HepG2 (cell line): ENCODE results near the gene TFPI. TPM values are rescaled to one million over a fixed set of nuclear protein-coding genes. Genes with fewer than 3 reads are reported as not detected.
A peak's percentile ranks its signal among the peaks of the same experiment; 100 is the strongest.

Source experiments
- BCL6 ChIP-seq: IDR thresholded peaks from 2 replicates; pipeline ENCODE4 v1.6.1; 2016; ENCODE audit warnings: missing genetic modification reagents, missing compliant biosample characterization
- BORCS8-MEF2B ChIP-seq: sonication (generic); formaldehyde crosslinking; IDR thresholded peaks from 2 replicates; pipeline ENCODE4 v1.8.0; 2022; ENCODE audit warnings: mild to moderate bottlenecking, missing genetic modification reagents
- ELF3 ChIP-seq: IDR thresholded peaks from 2 replicates; pipeline ENCODE4 v1.6.1; 2016; ENCODE audit warnings: missing genetic modification reagents, missing compliant biosample characterization
- IRF2 ChIP-seq: IDR thresholded peaks from 2 replicates; pipeline ENCODE4 v1.6.1; 2018; ENCODE audit warnings: missing genetic modification reagents, missing compliant biosample characterization
- PPARG ChIP-seq: conservative IDR thresholded peaks from 2 replicates; pipeline ENCODE4 v1.6.1; 2016; ENCODE audit warnings: missing biosample characterization, missing genetic modification reagents
- RFXANK ChIP-seq: IDR thresholded peaks from 2 replicates; pipeline ENCODE4 v1.6.1; 2016
- TCF7 ChIP-seq: sonication (generic); IDR thresholded peaks from 2 replicates; pipeline ENCODE4 v1.6.1; 2016; ENCODE audit warnings: antibody characterized with exemption, low read depth
- ZNF468 ChIP-seq: sonication (generic); formaldehyde crosslinking; IDR thresholded peaks from 2 replicates; pipeline ENCODE4 v1.8.0; 2022; ENCODE audit warnings: mild to moderate bottlenecking, moderate library complexity, missing genetic modification reagents
- ZNF737 ChIP-seq: sonication (generic); formaldehyde crosslinking; IDR thresholded peaks from 2 replicates; pipeline ENCODE4 v1.5.0; 2020; ENCODE audit warnings: missing genetic modification reagents, mild to moderate bottlenecking, borderline replicate concordance
- polyA plus RNA-seq, 8 experiments: library from polyadenylated mRNA; depleted of rRNA in 3 of 8; stranded (reverse) in 7 of 8; unstranded in 1 of 8; fragments of >200 nt; fragmentation: Illumina TruSeq in 4 of 8; extraction: Trizol in 4 of 8; gene quantifications; 2 replicates each; pipeline versions ENCODE4 v1.2.1 to v1.2.3, GENCODE V29; 2011 to 2016; ENCODE audit warnings: low read depth in 4 of 8, missing spikeins in 1 of 8, mixed read lengths in 1 of 8; ENCODE audit not compliant: insufficient read depth in 1 of 8
- total RNA-seq, 5 experiments: library from RNA; depleted of rRNA; stranded (reverse); fragments of >200 nt; fragmentation: Illumina TruSeq; extraction: Trizol; gene quantifications; 2 replicates each; pipeline ENCODE4 v1.2.3, GENCODE V29; 2016; ENCODE audit warnings: low read depth in 1 of 5
- TF ChIP-seq, protein P1 (sequence below): sonication (generic); formaldehyde crosslinking; IDR thresholded peaks from 2 replicates; pipeline ENCODE4 v1.5.0; 2020; ENCODE audit warnings: missing genetic modification reagents, mild to moderate bottlenecking, borderline replicate concordance
- TF ChIP-seq, protein P2 (sequence below): sonication (generic); formaldehyde crosslinking; IDR thresholded peaks from 2 replicates; pipeline ENCODE4 v1.8.0; 2022; ENCODE audit warnings: missing genetic modification reagents, mild to moderate bottlenecking, moderate library complexity, borderline replicate concordance
- TF ChIP-seq, protein P3 (sequence below): sonication (generic); formaldehyde crosslinking; IDR thresholded peaks from 2 replicates; pipeline ENCODE4 v1.9.0; 2021; ENCODE audit warnings: missing genetic modification reagents, borderline replicate concordance
- TF ChIP-seq, protein P4 (sequence below): sonication (generic); formaldehyde crosslinking; IDR thresholded peaks from 2 replicates; pipeline ENCODE4 v1.5.1; 2020; ENCODE audit warnings: missing genetic modification reagents, mild to moderate bottlenecking, borderline replicate concordance
- TF ChIP-seq, protein P5 (sequence below): sonication (generic); formaldehyde crosslinking; IDR thresholded peaks from 2 replicates; pipeline ENCODE4 v1.4.0; 2020; ENCODE audit warnings: missing genetic modification reagents
- TF ChIP-seq, protein P6 (sequence below), 2 experiments: IDR thresholded peaks; 2 replicates each; pipeline ENCODE4 v1.6.1; 2011 to 2012; ENCODE audit warnings: low read length in 2 of 2, borderline replicate concordance in 1 of 2, low read depth in 1 of 2, mild to moderate bottlenecking in 1 of 2, moderate library complexity in 1 of 2
- TF ChIP-seq, protein P7 (sequence below): sonication (generic); formaldehyde crosslinking; IDR thresholded peaks from 2 replicates; pipeline ENCODE4 v1.4.0; 2020; ENCODE audit warnings: missing genetic modification reagents, mild to moderate bottlenecking, borderline replicate concordance

The TFPI gene
- total and polyA plus RNA-seq, 2 of the 13 experiments (the other 11 are each of a cell fraction or from before 2014, with no cell fraction given) = 301 to 436 TPM

DNA sequence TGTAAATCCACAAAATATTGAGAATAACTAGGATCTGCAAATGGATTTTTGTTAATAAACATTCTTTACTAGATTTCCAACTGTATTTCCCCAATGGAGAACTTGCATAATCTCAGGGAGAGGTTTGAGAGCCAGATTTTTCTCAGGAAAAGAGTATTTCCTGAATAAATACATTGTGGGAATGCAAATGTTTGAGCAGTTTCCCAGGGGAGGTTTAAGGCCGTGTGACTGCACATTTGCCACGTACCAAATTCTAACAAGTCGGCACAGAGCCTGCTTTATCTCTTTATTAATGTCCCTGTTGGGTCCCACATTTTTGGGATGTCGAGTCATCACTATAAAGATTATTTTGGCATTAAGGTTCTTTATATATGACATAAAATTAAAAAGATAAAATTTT lies 27.0 kb downstream of the TFPI start (continued):
- TF ChIP-seq, protein P1, sequence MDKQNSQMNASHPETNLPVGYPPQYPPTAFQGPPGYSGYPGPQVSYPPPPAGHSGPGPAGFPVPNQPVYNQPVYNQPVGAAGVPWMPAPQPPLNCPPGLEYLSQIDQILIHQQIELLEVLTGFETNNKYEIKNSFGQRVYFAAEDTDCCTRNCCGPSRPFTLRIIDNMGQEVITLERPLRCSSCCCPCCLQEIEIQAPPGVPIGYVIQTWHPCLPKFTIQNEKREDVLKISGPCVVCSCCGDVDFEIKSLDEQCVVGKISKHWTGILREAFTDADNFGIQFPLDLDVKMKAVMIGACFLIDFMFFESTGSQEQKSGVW = no peak
- TF ChIP-seq, protein P2, sequence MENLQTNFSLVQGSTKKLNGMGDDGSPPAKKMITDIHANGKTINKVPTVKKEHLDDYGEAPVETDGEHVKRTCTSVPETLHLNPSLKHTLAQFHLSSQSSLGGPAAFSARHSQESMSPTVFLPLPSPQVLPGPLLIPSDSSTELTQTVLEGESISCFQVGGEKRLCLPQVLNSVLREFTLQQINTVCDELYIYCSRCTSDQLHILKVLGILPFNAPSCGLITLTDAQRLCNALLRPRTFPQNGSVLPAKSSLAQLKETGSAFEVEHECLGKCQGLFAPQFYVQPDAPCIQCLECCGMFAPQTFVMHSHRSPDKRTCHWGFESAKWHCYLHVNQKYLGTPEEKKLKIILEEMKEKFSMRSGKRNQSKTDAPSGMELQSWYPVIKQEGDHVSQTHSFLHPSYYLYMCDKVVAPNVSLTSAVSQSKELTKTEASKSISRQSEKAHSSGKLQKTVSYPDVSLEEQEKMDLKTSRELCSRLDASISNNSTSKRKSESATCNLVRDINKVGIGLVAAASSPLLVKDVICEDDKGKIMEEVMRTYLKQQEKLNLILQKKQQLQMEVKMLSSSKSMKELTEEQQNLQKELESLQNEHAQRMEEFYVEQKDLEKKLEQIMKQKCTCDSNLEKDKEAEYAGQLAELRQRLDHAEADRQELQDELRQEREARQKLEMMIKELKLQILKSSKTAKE (CRISPR knock-in tag) = no peak
- TF ChIP-seq, protein P3, sequence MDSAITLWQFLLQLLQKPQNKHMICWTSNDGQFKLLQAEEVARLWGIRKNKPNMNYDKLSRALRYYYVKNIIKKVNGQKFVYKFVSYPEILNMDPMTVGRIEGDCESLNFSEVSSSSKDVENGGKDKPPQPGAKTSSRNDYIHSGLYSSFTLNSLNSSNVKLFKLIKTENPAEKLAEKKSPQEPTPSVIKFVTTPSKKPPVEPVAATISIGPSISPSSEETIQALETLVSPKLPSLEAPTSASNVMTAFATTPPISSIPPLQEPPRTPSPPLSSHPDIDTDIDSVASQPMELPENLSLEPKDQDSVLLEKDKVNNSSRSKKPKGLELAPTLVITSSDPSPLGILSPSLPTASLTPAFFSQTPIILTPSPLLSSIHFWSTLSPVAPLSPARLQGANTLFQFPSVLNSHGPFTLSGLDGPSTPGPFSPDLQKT = no peak
- TF ChIP-seq, protein P4, sequence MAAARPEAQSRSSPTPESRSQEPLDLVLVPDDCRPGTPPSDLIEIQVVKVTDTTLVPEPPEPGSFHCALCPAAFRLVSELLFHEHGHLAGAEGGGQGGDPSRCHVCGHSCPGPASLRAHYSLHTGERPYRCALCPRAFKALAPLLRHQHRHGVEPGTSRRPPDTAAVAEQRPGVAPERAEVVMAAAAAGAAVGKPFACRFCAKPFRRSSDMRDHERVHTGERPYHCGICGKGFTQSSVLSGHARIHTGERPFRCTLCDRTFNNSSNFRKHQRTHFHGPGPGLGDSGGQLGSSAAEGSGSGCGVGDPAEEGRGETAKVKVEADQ (CRISPR knock-in tag) = no peak
- TF ChIP-seq ZNF468 (CRISPR knock-in tag) = no peak
- TF ChIP-seq ZNF737 (CRISPR knock-in tag) = no peak
- peak; percentile 80 for TF ChIP-seq ELF3 (CRISPR knock-in tag)
- TF ChIP-seq TCF7 = peak; percentile 61
- no peak for TF ChIP-seq RFXANK
- peak; percentile 45; the same call in 1 of the 2 replicates for TF ChIP-seq BCL6 (CRISPR knock-in tag)
- TF ChIP-seq PPARG = peak; percentile 38; the same call in 1 of the 2 replicates
- peak; percentile 10; the same call in 1 of the 2 replicates for TF ChIP-seq IRF2
- TF ChIP-seq, protein P5, sequence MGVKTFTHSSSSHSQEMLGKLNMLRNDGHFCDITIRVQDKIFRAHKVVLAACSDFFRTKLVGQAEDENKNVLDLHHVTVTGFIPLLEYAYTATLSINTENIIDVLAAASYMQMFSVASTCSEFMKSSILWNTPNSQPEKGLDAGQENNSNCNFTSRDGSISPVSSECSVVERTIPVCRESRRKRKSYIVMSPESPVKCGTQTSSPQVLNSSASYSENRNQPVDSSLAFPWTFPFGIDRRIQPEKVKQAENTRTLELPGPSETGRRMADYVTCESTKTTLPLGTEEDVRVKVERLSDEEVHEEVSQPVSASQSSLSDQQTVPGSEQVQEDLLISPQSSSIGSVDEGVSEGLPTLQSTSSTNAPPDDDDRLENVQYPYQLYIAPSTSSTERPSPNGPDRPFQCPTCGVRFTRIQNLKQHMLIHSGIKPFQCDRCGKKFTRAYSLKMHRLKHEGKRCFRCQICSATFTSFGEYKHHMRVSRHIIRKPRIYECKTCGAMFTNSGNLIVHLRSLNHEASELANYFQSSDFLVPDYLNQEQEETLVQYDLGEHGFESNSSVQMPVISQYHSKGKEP (CRISPR knock-in tag) = no peak
- no peak for TF ChIP-seq BORCS8-MEF2B (CRISPR knock-in tag)
- TF ChIP-seq, protein P6, sequence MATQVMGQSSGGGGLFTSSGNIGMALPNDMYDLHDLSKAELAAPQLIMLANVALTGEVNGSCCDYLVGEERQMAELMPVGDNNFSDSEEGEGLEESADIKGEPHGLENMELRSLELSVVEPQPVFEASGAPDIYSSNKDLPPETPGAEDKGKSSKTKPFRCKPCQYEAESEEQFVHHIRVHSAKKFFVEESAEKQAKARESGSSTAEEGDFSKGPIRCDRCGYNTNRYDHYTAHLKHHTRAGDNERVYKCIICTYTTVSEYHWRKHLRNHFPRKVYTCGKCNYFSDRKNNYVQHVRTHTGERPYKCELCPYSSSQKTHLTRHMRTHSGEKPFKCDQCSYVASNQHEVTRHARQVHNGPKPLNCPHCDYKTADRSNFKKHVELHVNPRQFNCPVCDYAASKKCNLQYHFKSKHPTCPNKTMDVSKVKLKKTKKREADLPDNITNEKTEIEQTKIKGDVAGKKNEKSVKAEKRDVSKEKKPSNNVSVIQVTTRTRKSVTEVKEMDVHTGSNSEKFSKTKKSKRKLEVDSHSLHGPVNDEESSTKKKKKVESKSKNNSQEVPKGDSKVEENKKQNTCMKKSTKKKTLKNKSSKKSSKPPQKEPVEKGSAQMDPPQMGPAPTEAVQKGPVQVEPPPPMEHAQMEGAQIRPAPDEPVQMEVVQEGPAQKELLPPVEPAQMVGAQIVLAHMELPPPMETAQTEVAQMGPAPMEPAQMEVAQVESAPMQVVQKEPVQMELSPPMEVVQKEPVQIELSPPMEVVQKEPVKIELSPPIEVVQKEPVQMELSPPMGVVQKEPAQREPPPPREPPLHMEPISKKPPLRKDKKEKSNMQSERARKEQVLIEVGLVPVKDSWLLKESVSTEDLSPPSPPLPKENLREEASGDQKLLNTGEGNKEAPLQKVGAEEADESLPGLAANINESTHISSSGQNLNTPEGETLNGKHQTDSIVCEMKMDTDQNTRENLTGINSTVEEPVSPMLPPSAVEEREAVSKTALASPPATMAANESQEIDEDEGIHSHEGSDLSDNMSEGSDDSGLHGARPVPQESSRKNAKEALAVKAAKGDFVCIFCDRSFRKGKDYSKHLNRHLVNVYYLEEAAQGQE (IDR thresholded peaks at IDR 0.05; ENCODE audit: borderline replicate concordance in 1 of 2, low read depth in 1 of 2, low read length in 2 of 2) = 0 out of 4 replicates have a peak, but pooled peaks of 1 of the 2 experiments have one; percentile 39
- TF ChIP-seq, protein P7, sequence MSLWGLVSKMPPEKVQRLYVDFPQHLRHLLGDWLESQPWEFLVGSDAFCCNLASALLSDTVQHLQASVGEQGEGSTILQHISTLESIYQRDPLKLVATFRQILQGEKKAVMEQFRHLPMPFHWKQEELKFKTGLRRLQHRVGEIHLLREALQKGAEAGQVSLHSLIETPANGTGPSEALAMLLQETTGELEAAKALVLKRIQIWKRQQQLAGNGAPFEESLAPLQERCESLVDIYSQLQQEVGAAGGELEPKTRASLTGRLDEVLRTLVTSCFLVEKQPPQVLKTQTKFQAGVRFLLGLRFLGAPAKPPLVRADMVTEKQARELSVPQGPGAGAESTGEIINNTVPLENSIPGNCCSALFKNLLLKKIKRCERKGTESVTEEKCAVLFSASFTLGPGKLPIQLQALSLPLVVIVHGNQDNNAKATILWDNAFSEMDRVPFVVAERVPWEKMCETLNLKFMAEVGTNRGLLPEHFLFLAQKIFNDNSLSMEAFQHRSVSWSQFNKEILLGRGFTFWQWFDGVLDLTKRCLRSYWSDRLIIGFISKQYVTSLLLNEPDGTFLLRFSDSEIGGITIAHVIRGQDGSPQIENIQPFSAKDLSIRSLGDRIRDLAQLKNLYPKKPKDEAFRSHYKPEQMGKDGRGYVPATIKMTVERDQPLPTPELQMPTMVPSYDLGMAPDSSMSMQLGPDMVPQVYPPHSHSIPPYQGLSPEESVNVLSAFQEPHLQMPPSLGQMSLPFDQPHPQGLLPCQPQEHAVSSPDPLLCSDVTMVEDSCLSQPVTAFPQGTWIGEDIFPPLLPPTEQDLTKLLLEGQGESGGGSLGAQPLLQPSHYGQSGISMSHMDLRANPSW (CRISPR knock-in tag) = no peak
